DOHH2 (cell line): Measurements from ENCODE around the gene TFCP2L1.

Experiments used
- H3F3A ChIP-seq: fragments of 200-600 bp; sonication (generic), shearing (Covaris generic); 2 replicates; pipeline ENCODE4 v1.6.0; 2016; ENCODE audit warnings: antibody characterized with exemption, mild to moderate bottlenecking; ENCODE audit not compliant: control insufficient read depth, insufficient read depth
- H3K27ac ChIP-seq: fragments of 200-600 bp; sonication (generic); 2 replicates; pipeline ENCODE4 v1.5.1; 2014; ENCODE audit warnings: low read depth, mild to moderate bottlenecking, low read length, moderate library complexity
- H3K27me3 ChIP-seq: fragments of 200-600 bp; sonication (generic); 2 replicates; pipeline ENCODE4 v1.6.1; 2014; ENCODE audit warnings: mild to moderate bottlenecking, low read length, mixed read lengths; ENCODE audit not compliant: control insufficient read depth
- H3K36me3 ChIP-seq: fragments of 200-600 bp; sonication (generic); 2 replicates; pipeline ENCODE4 v1.6.1; 2014; ENCODE audit warnings: mild to moderate bottlenecking, low read length, moderate library complexity, mixed read lengths; ENCODE audit not compliant: control insufficient read depth
- H3K4me1 ChIP-seq: fragments of 200-600 bp; sonication (generic); 2 replicates; pipeline ENCODE4 v1.6.1; 2014; ENCODE audit warnings: mild to moderate bottlenecking, low read length, mixed read lengths; ENCODE audit not compliant: control insufficient read depth
- H3K4me2 ChIP-seq: fragments of 200-600 bp; sonication (generic); 2 replicates; pipeline ENCODE4 v1.6.0; 2014; ENCODE audit warnings: mild to moderate bottlenecking, low read length, moderate library complexity
- H3K4me3 ChIP-seq: fragments of 200-600 bp; sonication (generic); 2 replicates; pipeline ENCODE4 v1.5.1; 2014; ENCODE audit warnings: mild to moderate bottlenecking, low read length, mixed read lengths
- H3K79me2 ChIP-seq: fragments of 200-600 bp; sonication (generic); 2 replicates; pipeline ENCODE4 v1.6.1; 2014; ENCODE audit warnings: mild to moderate bottlenecking, low read length, mixed read lengths; ENCODE audit not compliant: control insufficient read depth
- H3K9me2 ChIP-seq: fragments of 200-600 bp; sonication (generic); replicated peaks from 2 replicates; pipeline ENCODE4 v1.6.1; 2014; ENCODE audit warnings: mild to moderate bottlenecking, low read length, mixed read lengths; ENCODE audit not compliant: control insufficient read depth
- H3K9me3 ChIP-seq: fragments of 200-600 bp; sonication (generic); 2 replicates; pipeline ENCODE4 v1.6.1; 2014; ENCODE audit warnings: antibody characterized with exemption, low read length, mixed read lengths; ENCODE audit not compliant: control insufficient read depth, insufficient read depth
- H4K20me1 ChIP-seq: fragments of 200-600 bp; sonication (generic); 2 replicates; pipeline ENCODE4 v1.6.0; 2014; ENCODE audit warnings: low read depth, mild to moderate bottlenecking, antibody characterized with exemption, low read length, moderate library complexity; ENCODE audit not compliant: control insufficient read depth, insufficient read depth
- CTCF ChIP-seq: fragments of 200-600 bp; sonication (generic); IDR thresholded peaks from one replicate; pipeline ENCODE4 v1.5.1; 2014; ENCODE audit warnings: antibody characterized with exemption, mild to moderate bottlenecking, low read depth, low read length; ENCODE audit not compliant: poor library complexity, severe bottlenecking
- EZH2phosphoT487 ChIP-seq: fragments of 200-600 bp; sonication (generic); IDR thresholded peaks from 2 replicates; pipeline ENCODE4 v1.6.1; 2017; ENCODE audit warnings: borderline replicate concordance, mild to moderate bottlenecking, antibody characterized with exemption, low read length, moderate library complexity, mixed read lengths

TFCP2L1 gene

DNA sequence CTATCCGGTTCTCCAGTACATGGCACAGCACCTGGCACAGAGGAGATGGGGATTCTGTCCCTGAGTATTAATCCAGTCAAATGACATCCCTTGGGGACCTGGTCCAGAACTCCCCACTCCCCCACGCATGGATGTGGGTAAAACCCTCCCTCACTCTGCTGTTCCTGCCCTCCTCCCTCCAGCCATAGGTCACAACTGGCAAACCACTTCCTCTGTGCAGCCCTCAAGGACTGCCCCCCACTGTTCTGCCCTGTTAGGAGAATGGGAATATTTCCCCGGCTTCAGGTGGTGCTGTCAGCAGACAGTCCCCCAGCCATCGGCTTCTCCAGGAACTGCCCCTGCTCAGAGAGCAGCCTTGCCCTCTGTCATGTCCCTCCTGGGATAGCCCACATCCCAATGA lies 1.5 kb upstream of the TFCP2L1 start:
- no peaks in the 10 kb centered on the region for H3K79me2 ChIP-seq
- H3F3A ChIP-seq = no peaks in the 10 kb centered on the region
- peaks cover 4% of the 10 kb centered on the region for H3K4me1 ChIP-seq
- peaks cover 5% of the 10 kb centered on the region; the same call in 1 of the 2 replicates for H3K27me3 ChIP-seq
- H3K9me2 ChIP-seq = no peaks in the 10 kb centered on the region
- H3K9me3 ChIP-seq = no peaks in the 10 kb centered on the region
- no peaks in the 10 kb centered on the region for H4K20me1 ChIP-seq
- H3K27ac ChIP-seq = no peak overlapping the region
- TF ChIP-seq CTCF (no peak), EZH2phosphoT487 (no peak)
- no peaks in the 10 kb centered on the region for H3K36me3 ChIP-seq
- no peak overlapping the region for H3K4me3 ChIP-seq
- H3K4me2 ChIP-seq = no peak overlapping the region

DNA sequence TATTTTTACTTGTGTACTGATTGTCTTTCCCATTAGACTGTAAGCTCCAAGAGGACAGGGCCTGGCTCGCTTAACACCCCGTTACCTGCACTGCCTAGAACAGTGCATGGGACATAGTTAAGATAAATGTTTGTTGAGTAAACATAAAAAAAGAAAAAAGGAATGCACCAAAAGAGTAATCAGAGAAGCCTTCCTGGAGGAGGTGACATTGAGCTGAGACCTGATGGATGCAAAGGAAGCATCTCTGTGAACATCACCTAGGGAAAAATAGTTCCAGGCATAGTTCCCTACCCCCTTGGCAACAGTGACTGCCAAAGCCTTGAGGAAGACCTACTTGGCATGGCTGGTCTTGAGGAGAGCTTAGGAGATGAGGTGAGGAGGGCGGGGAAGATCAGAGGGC lies 924 bp upstream of the TFCP2L1 start:
- no peak overlapping the region for H3K27ac ChIP-seq

GRCh38 chr2:121283670-121284462 lies 1.1 kb downstream of the TFCP2L1 start:
- TF ChIP-seq CTCF (no peak), EZH2phosphoT487 (no peak)
- no peak overlapping the region for H3K4me2 ChIP-seq
- peaks cover 5% of the 10 kb centered on the region; the same call in 1 of the 2 replicates for H3K27me3 ChIP-seq
- H3K4me1 ChIP-seq = peaks cover 4% of the 10 kb centered on the region
- H4K20me1 ChIP-seq = no peaks in the 10 kb centered on the region
- no peak overlapping the region for H3K27ac ChIP-seq
- H3F3A ChIP-seq = no peaks in the 10 kb centered on the region
- H3K36me3 ChIP-seq = no peaks in the 10 kb centered on the region
- H3K4me3 ChIP-seq = no peak overlapping the region
- H3K9me3 ChIP-seq = no peaks in the 10 kb centered on the region
- H3K9me2 ChIP-seq = no peaks in the 10 kb centered on the region
- no peaks in the 10 kb centered on the region for H3K79me2 ChIP-seq

More for the DNA sequence above, 924 bp upstream of the TFCP2L1 start:
- Histone ChIP-seq H3K36me3 (no peaks in the 10 kb centered on the region), H3K4me3 (no peak overlapping the region), H3K9me2 (no peaks in the 10 kb centered on the region), H3K4me2 (no peak overlapping the region), H3K27me3 (peaks cover 5% of the 10 kb centered on the region; the same call in 1 of the 2 replicates), H3F3A (no peaks in the 10 kb centered on the region), H3K4me1 (peaks cover 4% of the 10 kb centered on the region), H4K20me1 (no peaks in the 10 kb centered on the region), H3K9me3 (no peaks in the 10 kb centered on the region), H3K79me2 (no peaks in the 10 kb centered on the region)
- no peak for TF ChIP-seq EZH2phosphoT487
- no peak for TF ChIP-seq CTCF
